GM19438 (cell line): Measurements from ENCODE around the gene KAZN.
"Not testable (repeated sequence)": the region's sequence is repeated elsewhere in the genome, so short reads cannot be mapped to it uniquely, and the experiment has no call there.

ENCODE experiments used
- ATAC-seq: cut with Tn5 transposase; IDR thresholded peaks from one replicate; pipeline ENCODE4 v1.9.1; 2021; ENCODE audit warnings: low read depth; ENCODE audit not compliant: unreplicated experiment

KAZN gene

DNA sequence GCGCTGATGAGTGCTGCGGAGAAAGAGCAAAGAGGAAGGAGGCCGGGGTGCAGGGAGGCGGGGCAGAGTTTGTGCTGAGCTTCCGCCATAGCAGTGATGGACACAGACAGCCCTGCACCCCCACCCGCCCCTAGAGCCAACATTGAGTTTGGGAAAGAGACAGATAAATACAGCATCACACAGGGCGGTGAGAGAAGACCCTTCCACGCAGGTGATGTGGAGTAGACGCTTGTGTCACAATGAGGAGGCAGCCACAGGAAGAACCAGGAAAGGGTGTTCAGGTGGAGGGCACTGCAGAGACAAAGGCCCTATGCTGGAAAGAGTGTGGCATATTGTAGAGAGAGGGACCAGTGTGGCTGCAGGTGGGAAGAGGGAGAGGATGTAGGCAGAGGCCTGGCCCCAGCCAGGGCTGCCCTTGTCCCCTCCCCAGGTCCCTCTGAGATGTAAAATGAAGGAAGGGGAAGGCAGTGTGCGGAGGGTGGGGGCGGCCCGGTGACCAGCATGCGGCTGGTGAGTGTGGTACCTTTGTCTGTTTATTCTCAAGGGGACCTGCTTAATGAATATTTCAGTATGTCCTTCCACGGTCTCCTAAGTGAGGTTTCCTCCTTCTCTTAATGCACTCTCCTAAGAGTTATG, 360.7 kb downstream of the KAZN start:
- ATAC-seq: no peak

DNA sequence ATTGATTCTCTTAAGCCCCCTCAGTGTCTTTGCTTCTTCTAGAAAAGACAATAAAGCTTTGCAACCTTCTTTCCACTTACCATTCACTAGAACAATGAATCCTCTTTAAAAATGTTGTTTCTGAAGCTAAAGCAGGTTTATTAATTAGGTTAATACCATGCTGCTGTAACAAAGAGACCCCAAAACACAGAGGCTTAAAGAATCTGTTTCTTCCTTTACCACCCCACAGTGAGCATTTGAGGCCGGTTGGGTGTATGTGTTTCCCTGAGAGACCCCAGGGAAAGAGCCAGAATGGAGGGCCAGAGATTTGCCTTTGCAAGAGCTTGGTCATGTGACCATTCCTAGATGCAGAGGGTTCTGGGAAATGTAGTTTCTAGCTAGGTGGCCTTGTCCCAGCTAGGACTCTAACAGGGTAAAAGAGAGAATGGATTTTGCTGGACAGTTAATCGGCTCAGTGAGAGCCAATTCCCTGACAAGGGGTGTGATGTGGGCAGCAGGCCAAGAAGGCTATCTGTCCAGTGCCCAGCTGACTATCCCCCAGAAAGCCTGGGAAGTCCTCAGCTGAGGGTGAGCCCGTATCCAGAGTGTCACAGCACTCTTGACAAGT, 363.3 kb downstream of the KAZN start:
- no peak for ATAC-seq

DNA sequence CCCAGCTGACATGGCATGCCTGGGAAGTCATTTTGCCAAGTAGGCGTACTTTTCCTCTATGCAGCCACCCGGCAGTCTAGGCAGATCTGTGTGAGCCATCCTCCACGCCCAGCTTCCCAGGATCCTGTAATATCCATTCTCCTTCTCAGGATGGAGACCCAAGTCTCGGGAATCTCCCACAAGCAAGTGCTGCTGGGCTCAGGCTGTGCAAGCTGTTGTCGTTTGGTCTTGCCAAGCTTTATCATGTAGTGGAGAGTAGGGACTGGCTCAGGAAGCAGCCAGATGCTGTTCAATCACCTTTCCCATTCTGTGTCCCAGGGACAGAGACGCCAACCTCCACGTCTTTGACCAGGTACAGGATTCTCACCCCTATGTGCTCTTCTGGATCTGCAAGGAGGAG, 363.9 kb downstream of the KAZN start:
- ATAC-seq: no peak

DNA sequence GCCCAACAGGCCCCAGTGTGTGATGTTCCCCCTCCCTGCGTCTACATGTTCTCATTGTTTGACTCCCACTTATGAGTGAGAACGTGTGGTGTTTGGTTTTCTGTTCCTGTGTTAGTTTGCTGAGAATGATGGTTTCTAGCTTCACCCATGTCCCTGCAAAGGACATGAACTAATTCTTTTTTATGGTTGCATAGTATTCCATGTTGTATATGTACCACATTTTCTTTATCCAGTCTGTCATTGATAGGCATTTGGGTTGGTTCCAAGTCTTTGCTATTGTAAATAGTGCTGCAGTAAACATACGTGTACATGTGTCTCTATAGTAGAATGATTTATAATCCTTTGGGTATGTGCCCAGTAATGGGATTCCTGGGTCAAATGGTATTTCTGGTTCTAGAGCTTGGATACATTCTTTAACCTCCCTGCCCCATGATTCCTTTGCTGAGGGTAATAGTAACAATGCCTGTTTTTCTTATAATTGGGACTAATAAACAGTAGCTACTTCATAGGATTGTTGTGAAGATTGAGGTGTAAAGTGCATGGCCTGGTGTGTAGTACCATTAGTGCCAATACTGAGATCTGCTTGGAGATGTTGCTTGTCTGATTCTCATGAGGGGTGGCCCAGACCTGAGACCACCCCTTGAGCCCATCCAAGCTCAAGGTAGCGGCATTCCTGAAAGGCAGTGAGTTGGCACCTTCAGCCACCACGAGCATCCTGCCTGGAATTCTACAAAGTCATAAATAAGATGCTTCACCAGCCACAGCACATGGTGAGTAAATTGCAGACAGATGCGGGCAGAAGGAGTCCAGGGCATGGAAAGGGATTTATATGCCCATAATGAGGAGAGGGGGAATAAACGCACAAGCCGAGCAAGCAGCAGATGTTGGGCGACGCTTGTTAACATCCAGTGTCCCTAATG, 365.6 kb downstream of the KAZN start:
- ATAC-seq: not testable (repeated sequence)

DNA sequence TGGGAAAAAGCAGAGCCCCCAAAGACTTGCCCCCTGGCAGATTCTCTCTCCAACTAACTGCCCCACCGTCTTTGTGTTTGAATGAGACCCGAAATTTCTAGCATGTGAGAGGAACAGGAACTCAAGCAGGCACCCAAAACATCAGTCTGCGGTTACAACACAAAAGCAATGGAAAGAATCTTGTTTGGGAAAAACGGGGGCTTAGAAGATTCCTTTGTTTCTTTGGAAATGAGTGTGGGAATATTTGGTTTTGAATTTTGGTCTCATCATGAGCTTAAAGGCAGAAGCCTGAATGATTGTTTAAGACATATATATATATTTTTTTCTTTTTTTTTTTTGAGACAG, 366.2 kb downstream of the KAZN start:
- ATAC-seq: no peak

DNA sequence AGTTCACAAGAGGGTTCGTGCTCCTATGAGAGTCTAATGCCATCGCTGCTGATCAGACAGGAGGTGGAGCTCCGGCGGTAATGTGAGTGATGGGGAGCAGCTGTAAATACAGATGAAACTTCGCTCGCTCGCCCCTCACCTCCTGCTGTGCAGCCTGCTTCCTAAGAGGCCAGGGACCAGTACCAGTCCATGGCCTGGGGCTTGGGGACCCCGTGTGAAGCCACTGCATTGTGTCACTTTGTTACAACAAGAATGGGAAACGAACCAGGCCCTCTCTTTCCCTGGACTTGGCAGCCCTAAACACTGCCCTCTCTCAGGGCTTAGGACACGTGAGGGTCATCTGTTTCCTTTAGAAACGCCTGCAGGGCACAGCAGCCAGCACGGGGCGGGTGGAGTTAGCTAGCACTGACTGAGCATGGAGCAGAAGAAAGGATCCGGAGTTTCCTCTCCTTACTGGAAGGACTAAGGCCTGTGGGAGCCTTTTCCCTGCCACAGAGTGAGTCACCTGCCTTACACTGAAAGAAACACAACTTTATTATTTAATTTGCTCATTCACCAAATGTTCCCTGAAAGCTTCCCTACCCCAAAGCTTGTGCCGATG, 369.9 kb downstream of the KAZN start:
- no peak for ATAC-seq

DNA sequence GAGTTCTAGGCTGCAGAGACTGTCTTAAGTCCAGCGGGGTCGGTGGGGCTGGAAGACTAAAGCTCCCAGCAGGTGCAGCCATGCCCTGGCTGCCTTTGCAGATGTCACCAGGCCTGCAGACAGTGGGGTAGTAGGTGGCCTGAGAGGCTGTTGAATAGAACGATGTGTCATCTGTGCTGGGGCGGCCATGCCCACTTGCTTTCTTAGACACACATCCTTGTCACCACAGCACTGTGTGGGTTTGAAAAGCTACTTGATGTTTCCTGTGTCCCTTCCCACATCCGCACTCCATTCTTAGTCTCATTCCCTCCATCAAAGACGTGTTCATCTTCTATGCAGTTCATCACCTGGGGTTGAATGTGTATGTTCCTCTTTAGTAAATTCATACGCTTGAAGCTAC, 370.5 kb downstream of the KAZN start:
- ATAC-seq: no peak

DNA sequence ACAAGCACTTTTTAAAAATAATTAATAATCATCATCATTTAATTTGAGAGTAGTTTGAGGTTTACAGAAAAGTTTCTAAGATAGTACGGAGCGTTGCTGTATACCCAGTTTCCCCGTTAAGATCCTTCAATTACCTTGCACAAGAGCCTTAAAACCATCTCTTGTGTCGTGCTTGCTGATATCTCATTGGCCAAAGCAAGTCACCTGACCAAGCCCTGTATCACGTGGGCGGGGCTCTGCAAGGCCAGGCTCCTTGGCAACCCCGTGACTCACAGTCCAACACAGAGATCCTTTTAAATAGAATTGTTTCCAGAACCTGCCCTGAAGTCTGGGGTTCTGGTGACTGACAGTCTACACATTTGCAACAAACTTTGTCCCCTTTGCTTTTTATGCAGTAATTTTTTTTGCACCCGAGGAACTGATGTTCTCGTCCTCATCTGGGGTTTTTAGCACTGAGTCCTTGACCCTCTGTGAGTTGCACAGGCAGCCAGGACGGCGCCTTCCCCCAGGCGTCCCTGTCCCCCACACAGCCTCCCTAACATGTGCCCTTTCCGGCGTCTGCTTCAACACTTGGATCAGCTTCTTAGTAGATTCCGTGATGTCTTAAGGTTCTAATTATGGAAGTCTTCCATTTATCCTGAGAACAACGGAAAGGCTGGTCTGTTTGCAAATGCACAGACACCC, 371.8 kb downstream of the KAZN start:
- ATAC-seq: no peak

DNA sequence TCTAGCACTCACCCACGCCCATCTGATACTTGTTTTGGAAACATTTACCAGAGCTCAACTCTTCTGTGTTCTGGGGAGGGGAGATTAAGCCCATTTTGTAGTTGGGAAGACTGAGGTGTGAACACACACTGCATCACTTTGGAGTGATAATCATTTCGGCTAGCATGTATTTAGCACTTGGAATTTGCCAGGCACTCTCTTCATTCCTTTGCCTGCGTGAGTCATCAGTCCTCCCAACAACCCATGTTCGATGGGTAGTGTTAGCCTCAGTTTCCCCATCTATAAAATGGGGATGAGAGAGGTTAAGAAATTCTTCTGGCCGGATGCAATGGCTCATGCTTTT, 372.3 kb downstream of the KAZN start:
- ATAC-seq: no peak

DNA sequence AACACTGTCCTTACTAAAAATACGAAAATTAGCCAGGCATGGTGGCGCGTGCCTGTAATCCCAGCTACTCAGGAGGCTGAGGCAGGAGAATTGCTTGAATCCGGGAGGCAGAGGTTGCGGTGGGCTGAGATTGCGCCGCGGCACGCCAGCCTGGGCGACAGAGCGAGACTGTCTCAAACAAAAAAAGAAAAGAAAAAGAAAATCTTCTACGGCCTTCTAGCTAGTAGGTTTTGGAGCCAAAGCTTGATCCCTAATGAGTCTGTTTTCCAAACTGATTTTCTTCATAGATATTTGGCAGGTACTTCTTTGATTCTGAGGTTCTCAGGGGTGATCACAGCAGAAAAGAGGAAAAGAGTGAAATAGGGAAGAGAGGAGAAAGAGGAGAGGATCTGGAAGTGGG, 372.7 kb downstream of the KAZN start:
- ATAC-seq: no peak

DNA sequence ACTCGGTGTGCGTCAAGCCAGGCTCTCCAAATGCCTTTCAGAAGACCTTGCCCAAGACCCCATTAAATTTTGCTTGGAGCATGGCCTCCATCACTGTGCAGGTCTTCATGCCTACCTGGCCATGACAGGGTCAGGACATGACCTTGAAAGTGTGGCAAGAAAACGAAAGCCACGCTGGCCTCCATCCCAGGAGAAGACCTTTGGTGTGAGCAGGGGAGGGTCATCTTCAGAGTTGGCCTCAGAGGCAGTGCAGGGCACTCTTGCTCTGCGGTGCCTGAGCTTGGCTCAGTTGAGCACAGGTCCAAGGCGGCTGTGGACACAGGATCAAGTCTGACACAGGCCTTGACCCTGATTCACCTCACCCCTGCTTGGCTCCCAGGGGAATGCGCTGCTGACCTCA, 373.6 kb downstream of the KAZN start:
- ATAC-seq: no peak

DNA sequence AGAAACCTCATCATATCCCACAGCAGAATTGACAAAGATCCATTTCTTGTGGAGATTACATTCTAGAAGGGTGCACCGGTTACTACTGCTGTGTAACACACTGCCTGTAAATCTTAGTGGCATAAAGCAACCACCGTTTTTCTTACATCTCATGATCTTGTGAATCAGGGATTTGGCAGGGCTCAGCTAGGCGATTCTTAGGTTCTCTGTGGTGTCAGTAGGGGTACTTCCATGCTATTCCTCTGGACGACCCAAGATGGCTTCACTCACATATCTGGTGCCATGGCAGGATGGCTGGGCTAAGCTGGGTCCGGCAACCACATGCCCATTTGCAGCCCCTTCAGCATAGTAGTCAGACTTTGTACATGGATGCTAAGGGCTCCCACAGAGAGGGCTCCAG, 375.3 kb downstream of the KAZN start:
- no peak for ATAC-seq

DNA sequence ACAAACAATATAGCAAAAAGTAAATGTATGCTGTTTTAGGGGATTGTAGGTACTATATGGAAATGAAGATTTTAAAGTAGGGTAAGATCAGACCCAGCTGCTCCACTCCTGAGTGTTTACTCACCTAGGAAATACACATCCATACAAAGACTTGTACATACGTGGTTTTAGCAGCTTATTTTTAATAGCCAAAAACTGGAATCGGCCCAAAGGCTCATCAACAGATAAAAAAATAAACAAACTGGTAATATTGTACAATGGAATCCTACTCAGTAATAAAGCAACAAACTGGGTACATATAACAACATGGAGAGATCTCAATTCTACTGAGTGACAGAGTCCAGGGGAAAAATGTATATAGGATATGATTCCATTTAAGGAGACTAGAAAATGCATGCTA, 375.9 kb downstream of the KAZN start:
- ATAC-seq: no peak

DNA sequence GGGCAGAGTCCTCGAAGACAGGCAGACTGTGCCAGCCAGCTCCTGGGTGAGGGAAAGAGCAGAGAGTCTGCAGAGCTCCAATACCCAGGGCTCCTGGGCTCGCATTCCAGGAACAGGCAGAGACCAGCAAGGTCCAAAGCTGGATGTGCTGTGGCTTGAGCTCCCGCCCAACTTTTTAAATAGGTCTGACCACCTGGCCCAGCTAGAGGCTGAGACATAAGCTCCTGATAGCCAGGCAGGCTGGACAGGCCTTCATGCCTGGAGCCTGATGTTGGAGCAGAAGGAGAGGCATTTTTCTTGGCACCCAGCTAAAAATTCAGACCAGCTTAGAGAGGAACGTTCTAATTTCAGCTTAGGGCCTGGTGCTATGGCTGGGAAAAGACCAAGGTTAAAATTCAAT, 376.6 kb downstream of the KAZN start:
- ATAC-seq: no peak

DNA sequence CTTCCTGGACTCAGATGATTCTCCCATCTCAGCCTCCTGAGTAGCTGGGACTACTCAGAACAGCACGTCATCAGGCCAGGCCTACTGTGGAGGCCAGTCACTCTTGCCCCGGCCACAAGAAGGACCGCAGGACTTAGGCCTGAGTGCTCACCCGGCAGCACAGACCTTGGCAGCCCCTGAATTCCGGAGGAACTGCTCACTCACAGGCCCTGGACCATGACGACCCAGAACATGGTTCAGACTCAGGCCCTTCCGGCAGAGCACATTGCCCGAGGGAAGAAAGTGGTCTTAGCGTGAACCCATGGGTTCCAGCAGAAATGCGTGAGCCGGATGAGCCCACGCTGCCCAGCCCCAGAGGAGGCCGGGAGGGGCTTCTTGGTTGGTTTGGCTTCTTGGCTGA, 377.8 kb downstream of the KAZN start:
- ATAC-seq: no peak

DNA sequence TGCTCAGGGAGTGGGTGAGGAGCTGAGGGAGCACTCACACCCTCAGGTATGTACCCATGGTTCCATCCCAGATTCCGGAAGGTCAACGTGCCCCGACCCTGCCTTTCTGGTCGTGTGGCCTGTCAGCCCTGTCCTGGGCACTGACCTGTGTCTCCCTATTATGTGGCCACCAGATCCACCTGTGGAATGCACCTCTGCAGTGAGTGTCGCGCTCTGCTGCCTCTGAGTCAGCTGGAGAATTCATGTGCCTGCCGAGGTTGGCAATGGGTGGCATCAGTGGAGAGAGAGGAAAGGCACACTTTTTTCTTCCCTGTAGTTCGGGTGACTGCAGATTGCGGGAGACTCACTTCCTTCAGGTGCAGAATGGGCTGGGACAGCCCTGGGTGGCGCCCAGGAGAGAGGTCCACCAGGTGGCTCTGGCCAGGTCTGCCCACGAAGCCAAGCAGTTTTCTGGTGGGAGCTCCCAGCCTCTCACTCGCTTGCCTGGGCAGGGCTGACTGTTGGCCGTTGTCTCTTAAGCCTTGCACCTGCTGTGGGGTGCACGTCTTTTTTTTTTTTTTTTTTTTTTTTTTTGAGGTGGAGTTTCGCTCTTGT, 378.9 kb downstream of the KAZN start:
- ATAC-seq: no peak

DNA sequence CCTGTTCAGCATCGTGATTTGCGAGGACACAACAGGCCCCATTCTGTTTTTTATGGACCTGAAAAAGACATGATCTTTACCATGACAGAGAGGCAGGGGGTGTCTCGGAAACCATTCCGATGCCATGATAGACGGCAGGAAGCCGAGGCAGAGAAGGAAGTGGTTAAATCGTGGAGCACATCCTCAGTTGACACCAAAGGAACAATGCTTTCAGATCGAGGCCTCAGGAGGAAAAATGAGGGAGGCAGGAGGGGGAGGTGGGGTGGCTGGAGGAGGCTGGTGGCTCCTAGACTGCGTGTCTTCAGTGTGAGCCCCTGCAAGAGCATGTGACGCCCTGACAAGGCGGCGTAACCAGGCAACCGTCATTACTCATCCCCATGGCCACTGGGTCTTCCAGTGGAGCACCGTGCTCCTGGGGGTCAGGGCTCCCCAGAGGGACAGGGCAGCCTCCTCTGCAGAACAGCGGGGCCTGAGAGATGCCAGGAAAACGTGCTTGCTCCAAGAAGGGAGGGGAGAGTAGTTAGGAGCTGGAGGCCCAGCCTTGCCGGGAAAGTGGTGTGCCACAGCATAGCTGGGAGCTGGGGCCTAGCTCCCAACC, 382.2 kb downstream of the KAZN start:
- ATAC-seq: no peak

DNA sequence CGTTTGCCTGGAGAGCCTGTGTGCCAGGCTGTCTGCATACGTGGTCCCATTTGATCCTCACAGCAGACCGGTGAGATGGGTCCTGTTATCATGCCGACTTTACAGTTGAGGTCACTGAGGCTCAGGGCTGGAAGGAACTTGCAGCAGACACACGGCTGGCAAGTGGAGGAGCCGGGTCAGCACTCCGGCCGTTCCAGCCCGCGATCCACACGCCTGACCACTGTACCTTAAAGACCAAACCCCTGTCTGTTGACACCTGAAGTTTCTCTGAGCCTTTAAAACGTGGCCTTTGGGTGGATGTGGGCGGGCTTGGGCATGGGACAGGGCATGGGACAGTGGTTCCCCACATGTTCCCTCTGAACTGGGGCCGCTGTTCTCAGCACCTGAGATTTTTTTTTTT, 383.5 kb downstream of the KAZN start:
- ATAC-seq: no peak

DNA sequence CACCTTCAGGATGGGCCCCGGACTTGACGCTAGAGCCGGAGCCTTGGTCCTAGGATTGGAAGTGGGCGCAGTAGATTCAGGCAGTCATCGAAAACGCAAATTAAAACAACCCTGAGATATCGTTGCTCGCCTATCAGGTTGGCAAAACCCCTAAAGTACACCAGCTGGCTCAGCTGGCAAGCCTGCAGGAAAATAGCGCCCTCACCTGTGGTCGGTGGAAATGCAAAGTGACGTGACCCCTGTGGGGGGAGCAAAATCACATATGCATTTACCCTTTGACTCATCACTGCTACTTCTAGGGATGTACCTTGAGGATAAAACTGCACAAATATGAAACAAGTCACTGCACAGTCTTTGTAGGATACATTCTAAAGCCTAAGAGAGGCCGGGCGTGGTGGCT, 384.8 kb downstream of the KAZN start:
- ATAC-seq: no peak

DNA sequence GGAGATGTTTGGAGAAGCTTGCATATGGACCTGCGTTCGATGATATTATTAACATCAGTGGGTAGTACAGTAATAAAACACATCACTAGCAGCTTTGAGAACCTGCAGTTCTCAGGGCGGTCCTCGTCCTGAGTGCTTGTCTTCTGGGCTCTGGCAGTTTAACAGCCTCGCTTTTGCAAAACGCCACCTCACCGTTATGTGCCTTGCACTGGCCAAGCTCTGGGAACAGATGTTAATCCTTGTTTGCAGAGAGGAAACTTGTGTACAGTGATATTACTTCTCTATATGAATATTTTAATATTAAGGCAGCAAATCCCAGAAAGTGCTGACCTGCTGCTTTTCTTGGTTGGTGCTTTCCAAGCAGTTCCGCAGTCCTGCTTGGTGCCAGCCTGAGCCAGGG, 387.7 kb downstream of the KAZN start:
- ATAC-seq: no peak
